Measurements from ENCODE around the gene MIAT.

DNA sequence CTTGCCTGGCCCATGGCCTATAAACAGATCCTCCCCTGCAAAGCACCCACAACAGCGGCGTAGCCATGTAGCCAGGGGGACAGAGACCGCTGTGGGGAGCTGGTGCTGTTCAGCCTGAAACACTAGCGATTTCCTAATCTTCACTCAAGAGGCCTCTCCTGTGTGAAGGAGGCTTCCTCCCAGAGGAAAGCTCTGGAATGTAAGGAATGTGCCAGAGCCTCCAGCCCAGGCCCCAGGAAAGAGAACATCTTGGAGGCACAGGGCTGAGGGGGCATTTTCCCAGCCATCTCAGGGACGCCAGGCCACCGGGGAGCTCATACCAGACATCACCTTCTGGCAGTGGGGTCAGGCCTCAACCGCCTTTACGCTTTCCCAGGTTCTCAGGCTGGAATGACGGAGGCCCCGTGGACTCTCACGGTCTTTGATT is 24.0 kb downstream of the MIAT start:
- TF ChIP-seq, protein P1, sequence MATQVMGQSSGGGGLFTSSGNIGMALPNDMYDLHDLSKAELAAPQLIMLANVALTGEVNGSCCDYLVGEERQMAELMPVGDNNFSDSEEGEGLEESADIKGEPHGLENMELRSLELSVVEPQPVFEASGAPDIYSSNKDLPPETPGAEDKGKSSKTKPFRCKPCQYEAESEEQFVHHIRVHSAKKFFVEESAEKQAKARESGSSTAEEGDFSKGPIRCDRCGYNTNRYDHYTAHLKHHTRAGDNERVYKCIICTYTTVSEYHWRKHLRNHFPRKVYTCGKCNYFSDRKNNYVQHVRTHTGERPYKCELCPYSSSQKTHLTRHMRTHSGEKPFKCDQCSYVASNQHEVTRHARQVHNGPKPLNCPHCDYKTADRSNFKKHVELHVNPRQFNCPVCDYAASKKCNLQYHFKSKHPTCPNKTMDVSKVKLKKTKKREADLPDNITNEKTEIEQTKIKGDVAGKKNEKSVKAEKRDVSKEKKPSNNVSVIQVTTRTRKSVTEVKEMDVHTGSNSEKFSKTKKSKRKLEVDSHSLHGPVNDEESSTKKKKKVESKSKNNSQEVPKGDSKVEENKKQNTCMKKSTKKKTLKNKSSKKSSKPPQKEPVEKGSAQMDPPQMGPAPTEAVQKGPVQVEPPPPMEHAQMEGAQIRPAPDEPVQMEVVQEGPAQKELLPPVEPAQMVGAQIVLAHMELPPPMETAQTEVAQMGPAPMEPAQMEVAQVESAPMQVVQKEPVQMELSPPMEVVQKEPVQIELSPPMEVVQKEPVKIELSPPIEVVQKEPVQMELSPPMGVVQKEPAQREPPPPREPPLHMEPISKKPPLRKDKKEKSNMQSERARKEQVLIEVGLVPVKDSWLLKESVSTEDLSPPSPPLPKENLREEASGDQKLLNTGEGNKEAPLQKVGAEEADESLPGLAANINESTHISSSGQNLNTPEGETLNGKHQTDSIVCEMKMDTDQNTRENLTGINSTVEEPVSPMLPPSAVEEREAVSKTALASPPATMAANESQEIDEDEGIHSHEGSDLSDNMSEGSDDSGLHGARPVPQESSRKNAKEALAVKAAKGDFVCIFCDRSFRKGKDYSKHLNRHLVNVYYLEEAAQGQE (tag by site-specific recombination; IDR thresholded peaks at IDR 0.05) = no peak
- TF ChIP-seq CTCF (tag by site-specific recombination; IDR thresholded peaks at IDR 0.05) (no peak), ZNF558 (tag by site-specific recombination; IDR thresholded peaks at IDR 0.05) (no peak), ZNF48 (tag by site-specific recombination; IDR thresholded peaks at IDR 0.05) (no peak), RBAK (tag by site-specific recombination; IDR thresholded peaks at IDR 0.05) (no peak), ZSCAN30 (tag by site-specific recombination; IDR thresholded peaks at IDR 0.05) (no peak), YY1 (tag by site-specific recombination; IDR thresholded peaks at IDR 0.05) (no peak), ZNF121 (tag by site-specific recombination; IDR thresholded peaks at IDR 0.05) (no peak), ZNF133 (tag by site-specific recombination; IDR thresholded peaks at IDR 0.05) (no peak), ZNF791 (tag by site-specific recombination; IDR thresholded peaks at IDR 0.05) (no peak), WT1 (tag by site-specific recombination; IDR thresholded peaks at IDR 0.05) (no peak), SETDB1 (IDR thresholded peaks at IDR 0.05; ENCODE audit: insufficient read length, low read length) (no peak), ZBTB1 (tag by site-specific recombination; IDR thresholded peaks at IDR 0.05) (no peak)
- TF ChIP-seq, protein P2, sequence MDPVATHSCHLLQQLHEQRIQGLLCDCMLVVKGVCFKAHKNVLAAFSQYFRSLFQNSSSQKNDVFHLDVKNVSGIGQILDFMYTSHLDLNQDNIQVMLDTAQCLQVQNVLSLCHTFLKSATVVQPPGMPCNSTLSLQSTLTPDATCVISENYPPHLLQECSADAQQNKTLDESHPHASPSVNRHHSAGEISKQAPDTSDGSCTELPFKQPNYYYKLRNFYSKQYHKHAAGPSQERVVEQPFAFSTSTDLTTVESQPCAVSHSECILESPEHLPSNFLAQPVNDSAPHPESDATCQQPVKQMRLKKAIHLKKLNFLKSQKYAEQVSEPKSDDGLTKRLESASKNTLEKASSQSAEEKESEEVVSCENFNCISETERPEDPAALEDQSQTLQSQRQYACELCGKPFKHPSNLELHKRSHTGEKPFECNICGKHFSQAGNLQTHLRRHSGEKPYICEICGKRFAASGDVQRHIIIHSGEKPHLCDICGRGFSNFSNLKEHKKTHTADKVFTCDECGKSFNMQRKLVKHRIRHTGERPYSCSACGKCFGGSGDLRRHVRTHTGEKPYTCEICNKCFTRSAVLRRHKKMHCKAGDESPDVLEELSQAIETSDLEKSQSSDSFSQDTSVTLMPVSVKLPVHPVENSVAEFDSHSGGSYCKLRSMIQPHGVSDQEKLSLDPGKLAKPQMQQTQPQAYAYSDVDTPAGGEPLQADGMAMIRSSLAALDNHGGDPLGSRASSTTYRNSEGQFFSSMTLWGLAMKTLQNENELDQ (tag by site-specific recombination; IDR thresholded peaks at IDR 0.05; ENCODE audit: low read depth) = no peak

Measured in HEK293 (cell line).